ENCODE results near the gene ST13.
"Not testable (repeated sequence)": the region's sequence is repeated elsewhere in the genome, so short reads cannot be mapped to it uniquely, and the experiment has no call there.

Gene ST13

DNA sequence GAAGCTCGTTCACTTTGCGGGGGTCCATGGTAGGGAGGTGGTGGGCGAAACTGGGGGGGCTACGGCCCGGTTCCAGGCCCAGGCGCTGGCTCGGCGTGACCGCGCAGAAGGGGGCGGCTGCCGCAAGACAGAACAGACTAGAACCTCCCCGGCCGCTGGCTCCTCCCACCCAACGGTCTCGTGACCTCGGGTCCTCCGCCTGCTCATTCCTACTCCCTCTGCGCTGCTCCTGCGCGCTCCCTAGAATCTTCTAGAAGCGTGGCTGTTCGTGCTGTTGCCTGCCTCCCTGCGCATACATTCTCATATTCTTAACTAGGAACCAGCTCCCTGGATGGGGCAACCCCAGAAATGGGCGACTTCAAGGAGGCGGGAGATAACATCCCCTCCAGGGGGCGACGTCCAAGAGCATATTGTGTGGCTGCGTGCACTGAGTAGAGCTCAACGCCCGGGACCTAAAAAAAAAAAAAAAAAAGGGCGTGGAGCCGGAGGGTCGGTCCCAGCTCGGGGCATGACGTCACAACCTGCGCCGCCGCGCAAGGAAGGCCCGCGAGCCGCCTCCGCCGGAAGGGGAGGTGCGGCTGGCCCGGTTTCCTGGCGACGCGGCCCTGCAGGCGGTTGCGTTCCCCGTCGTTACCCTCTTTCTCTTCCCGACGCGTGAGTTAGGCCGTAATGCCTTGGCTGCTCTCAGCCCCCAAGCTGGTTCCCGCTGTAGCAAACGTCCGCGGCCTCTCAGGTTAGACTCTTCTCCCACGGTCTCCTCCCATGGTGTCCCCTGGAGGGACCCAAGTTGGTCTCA, at the start of gene ST13, which contains the start of gene XPNPEP3:
Gene ST13 (minus strand): TSS at position 127 of the 796 bp plus-strand sequence. CDS start 99 bp downstream, at position 28.
Gene XPNPEP3 (plus strand): TSS at position 636 of the 796 bp plus-strand sequence. CDS start 34 bp downstream, at position 670.
- H3K4me3 ChIP-seq (ENCODE audit: low read depth, low read length), result peak within 1 kb of the TSS; percentile 97

DNA sequence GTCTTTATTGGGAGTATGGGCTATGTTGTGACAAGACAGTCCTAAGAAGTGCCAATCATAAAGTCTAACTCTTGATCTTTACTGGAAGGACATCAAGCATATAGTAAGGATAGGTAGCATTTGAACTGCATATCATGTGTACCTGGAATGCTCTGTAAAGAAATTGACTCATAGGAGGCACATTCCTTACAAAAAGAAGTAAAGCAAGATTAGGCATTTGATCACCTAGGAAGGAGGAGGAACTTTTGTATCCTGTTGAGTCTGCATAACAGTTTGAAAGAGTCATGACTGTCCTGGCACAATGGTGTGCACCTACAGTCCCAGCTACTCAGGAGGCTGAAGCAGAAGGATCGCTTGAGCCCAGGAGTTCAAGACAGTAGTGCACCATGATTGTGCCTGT, 47.7 kb upstream of the ST13 start:
- H3K4me3 ChIP-seq (ENCODE audit: low read depth, low read length), result no peak overlapping the region

DNA sequence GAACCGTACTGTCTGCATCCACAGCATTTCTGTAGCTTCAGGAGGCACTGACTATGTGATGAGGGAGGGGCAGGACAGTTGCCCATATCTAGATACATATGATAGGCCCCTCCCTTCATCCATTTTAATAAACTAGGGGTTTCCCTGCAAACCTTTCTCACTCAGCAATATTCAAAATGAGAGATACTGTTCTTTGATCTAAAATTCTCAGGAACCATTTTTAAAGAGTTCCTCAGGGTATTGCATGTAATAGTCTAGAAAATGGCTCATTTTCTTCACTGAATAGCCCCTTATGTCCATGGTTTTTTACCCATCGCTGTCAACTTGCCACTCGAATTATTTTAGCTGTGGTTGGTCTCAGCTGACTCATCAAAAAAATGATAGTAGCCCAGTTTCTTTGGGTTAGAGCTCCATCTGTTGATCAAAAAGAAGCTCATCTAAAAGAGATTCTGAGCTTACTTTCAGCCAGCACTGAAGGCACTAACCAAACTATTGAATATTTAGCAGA, 42.5 kb upstream of the ST13 start:
- no peak overlapping the region for H3K4me3 ChIP-seq (ENCODE audit: low read depth, low read length)

DNA sequence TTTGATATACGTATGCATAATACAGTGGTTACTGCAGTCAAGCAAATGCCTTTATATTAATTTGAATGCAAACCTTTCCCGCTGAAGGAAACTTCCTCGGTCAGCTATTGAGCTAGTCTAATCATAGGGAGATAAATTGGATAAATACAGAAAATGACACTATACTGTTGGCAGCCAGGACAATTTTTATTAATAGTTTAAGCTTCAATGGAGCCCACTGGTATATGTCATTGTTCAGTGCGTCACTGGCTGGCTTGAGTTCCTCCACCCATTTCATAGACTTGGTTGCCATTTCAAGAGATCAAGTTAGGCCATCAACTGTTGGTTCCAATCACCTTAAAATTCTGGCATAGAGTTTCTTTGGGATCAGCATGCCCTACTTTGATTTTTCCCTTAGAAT, 38.0 kb upstream of the ST13 start:
- H3K4me3 ChIP-seq (ENCODE audit: low read depth, low read length), result no peak overlapping the region

DNA sequence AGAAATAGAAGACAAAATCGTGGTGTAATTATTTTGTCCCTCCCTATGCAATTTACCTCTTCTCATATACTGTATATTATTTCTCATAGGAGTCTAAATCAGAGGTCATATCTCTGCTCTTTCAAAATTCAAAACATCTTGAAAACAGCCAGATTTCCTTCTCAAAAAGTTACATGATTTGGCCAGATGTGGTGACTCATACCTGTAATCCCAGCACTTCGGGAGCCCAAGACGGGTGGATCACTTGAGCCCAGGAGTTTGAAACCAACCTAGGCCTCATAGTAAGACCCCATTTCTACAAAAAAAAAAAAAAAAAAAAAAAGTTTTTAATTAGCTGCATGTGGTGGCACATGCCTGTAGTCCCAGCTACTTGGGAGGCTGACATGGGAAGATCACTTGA, 34.4 kb upstream of the ST13 start:
- H3K4me3 ChIP-seq (ENCODE audit: low read depth, low read length), result no peak overlapping the region

DNA sequence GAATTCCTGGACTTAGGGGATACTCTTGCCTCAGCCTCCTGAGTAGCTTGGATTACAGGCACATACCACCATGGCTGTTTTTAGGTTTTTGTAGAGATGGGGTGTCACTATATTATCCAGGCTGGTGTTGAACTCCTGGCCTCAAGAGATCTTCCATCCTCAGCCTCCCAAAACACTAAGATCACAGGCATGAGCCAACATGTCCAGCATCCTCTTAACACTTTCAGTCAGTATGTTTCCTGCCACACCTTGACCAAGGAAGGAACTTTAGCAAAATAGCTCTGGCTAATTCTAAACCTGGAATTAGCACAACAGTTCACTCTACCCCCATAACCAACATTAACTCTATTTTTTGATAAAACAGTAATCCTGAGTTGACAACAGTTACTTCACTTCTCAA, 32.7 kb upstream of the ST13 start:
- H3K4me3 ChIP-seq (ENCODE audit: low read depth, low read length), result no peak overlapping the region

DNA sequence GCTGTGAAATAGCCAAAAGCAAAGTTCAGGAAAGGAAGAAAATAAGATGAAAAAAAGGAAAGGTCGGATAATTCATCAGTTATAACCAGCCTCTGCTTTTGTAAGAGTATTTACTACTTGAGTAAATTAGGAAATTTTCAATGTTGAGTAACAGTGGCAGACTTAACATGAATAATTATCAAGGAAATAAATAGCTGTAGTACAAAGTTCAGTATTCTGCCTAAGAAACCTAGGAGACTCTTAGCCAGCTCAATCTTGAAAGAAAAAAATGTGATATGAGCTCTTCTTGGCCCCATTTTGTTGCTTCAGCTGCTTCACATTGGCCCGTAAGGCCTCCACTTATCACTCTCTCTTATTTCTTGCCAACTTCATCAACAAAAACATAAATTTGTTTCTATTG, 22.5 kb upstream of the ST13 start:
- H3K4me3 ChIP-seq (ENCODE audit: low read depth, low read length), result no peak overlapping the region

DNA sequence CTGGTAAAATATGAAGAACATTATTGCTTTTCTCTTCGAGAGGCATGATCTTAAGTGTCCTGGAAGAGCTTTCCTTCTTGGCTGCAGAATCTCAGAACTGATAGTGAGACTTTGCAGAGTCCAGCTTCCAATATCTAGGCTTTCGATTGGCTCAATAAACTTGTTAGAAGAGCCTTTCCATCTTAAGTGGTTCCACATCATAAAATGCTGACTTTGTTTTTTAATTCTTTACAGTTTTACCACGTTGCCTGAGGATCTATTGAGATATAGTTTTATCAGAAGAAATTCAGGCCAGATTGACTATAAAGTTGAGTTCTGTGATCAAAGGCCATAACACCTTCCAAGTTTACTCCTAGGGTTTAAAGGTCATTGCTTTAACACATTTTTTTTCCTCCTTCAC, 21.0 kb upstream of the ST13 start:
- no peak overlapping the region for H3K4me3 ChIP-seq (ENCODE audit: low read depth, low read length)

DNA sequence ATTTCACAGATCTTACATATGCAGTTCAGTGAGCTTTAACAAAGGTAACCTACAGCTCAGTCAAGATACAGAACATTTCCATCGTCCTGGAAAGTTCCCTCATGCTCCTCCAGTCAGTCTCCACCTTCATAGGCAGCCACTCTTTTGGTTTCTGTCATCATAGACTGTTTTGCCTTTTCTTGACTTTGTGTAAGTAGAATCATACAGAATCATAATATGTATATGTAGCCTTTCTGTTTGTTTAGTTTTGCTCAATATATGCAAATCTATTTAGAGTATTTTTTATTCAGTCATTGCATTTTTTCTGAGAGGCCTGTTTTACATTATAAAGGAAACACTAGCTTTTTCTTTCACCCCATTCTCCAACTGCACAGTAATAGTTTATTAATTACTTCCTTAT, 20.5 kb upstream of the ST13 start:
- H3K4me3 ChIP-seq (ENCODE audit: low read depth, low read length), result no peak overlapping the region

DNA sequence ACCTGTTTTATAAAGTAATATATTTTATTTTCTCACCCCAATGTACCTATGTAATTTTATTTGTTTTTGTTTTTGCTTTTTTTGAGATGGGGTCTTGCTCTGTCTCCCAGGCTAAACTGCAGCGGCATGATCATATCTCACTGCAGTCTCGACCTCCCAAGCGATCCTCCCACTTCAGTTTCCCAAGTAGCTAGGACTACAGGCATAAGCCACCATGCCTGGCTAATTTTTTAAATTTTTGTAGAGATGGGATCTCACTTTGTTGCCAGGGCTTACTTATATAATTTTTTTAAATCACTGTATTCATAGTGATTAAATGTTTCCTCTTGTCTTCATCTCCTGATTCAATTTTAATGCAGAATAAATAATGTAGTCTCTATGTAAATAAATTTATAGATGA, 18.7 kb upstream of the ST13 start:
- H3K4me3 ChIP-seq (ENCODE audit: low read depth, low read length), result no peak overlapping the region

DNA sequence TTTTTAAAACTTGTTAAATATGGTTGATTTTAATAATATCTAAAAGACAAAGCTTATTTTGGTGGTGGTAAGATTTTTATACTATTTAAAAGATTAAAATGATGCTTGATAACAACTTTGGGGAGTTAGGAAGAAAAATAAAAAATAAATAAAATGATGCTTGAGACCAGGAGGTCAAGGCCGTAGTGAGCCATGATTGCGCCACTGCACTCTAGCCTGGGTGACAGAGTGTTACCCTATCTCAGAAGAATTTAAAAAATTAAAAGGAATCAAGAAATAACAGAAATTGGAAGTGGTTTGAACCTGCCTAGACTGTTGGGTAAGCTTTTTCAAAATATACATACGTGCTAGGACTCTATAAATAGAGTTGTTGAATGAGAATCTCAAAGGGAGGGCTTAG, 17.6 kb upstream of the ST13 start:
- no peak overlapping the region for H3K4me3 ChIP-seq (ENCODE audit: low read depth, low read length)

DNA sequence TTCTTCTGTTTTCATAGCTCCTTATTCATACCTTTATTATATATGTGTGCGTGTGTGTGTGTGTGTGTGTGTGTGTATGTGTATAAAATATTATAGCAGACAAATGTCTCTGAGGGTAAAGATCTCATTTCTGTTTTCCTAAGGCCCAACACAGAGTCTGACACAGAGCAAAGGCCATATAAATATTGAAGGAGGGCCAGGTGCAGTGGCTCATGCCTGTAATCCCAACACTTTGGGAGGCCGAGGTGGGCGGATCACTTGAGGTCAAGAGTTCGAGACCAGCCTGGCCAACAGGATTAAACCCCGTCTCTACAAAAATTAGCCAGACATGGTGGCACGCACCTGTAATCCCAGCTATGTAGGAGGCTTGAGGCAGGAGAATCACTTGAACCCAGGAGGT, 11.9 kb upstream of the ST13 start:
- not testable (repeated sequence) for H3K4me3 ChIP-seq (ENCODE audit: low read depth, low read length)

DNA sequence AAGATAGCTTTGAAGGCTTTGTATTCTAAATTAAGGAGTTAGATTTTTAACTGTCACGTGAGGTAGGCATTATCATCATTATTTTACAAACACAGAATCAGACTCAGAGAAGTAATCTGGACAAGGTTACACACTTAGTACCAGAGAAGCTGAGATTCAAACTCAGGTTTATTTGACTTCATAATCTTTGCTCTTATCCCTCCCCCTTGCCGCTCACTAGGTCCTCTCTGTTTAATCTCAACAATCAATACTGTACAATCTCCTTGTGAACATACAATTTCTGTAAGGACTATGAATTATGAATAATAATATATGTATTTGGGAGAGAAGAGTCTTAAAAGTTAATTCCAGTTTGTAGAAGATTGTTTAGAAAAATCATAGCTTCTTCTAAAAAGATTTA, 10.7 kb upstream of the ST13 start:
- H3K4me3 ChIP-seq (ENCODE audit: low read depth, low read length), result no peak overlapping the region

DNA sequence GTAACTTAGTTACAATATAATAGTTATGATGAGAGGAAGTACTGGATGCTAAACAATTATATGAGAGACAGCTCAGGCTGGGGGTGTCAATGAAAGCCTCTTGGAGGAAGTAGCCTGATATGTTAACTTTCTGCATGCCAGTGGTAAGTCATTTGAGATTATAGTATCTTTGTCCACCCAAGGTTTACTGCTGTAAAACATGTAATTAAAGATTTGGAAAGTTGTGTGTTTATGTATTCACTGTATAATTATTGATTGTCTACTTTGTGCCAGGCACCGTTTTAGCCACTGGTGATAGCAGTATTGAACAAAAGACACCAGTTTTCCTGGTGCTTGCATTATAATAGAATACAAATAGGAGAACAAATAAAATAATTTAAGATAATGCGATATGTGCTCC, 6.1 kb upstream of the ST13 start:
- no peak overlapping the region for H3K4me3 ChIP-seq (ENCODE audit: low read depth, low read length)

DNA sequence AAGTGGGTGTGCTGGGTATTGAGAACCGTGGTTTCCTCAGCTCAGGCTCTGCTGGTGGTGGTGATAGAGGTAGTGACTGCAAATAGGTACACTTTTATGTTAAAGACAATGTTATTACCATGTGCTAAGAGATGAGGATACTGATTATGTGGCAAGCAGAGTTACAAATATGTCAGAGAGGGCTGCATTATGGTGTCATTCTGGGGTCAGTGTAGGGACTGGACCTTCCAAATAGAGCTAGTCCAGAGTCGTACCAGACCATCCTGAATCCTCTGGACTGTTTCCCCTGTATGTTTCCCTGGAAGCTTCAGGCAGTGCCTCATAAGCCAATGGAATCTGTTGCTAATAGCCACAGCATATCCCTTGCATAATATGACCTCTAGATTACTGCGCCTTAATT, 5.6 kb upstream of the ST13 start, which contains the start of gene DNAJB7:
Gene DNAJB7 (minus strand): TSS at position 101 of the 400 bp plus-strand sequence. CDS start 119 bp downstream, outside the sequence.
- H3K4me3 ChIP-seq (ENCODE audit: low read depth, low read length), result no peak within 1 kb of the TSS

DNA sequence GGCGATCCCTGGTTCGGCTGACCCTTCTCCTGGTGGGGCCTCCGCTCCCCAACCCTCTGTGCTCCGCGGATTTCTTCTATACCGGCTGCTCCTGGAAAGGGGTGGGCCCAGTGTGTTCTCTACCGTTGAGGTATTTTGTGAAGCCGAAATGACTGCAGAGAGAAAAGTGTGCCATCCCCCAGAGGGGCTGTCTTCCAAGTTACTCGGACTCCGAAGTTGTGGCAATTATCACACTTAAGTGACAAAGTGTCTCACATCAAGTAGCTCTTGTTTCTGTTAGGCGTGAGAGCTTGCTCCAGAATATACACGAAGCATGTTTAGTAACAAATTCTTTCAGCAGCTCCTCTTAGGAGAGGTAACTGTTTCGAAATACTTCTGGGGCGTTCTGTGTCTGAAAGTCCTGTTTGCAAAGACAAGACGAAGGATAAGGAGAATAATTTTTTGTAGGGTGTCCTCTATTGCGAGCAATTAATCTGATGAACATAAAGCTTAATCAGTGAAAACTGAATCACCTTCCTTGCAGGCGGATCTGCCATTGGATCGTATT, 943 bp upstream of the ST13 start:
- peak overlapping the region; percentile 97 for H3K4me3 ChIP-seq (ENCODE audit: low read depth, low read length)

DNA sequence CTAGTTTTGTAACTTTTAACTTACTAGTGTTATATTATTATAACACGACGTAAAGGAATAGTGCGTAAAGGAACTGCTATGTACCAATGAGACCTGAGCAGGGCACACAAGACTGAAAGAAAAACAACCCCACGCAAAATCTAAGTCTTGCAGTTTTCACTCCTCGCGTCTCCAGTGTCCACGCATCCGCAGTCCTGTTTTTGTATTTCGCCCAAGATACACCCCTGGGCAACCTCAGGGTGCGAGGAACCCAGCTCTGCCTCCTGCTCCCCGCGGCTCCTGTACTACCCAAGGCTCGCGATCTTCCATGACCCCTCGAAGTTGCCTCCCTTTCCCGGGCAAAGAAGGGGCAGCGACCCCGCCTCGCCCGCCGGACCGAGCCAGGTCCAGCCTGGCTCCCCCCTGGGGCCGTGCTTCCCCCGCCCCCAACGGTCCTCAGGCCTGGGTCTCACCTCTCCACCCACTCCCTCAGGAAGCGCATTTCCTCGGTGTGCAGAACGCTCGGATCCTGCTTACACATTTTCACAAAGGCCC, 393 bp downstream of the ST13 start:
- peak overlapping the region; percentile 97 for H3K4me3 ChIP-seq (ENCODE audit: low read depth, low read length)

DNA sequence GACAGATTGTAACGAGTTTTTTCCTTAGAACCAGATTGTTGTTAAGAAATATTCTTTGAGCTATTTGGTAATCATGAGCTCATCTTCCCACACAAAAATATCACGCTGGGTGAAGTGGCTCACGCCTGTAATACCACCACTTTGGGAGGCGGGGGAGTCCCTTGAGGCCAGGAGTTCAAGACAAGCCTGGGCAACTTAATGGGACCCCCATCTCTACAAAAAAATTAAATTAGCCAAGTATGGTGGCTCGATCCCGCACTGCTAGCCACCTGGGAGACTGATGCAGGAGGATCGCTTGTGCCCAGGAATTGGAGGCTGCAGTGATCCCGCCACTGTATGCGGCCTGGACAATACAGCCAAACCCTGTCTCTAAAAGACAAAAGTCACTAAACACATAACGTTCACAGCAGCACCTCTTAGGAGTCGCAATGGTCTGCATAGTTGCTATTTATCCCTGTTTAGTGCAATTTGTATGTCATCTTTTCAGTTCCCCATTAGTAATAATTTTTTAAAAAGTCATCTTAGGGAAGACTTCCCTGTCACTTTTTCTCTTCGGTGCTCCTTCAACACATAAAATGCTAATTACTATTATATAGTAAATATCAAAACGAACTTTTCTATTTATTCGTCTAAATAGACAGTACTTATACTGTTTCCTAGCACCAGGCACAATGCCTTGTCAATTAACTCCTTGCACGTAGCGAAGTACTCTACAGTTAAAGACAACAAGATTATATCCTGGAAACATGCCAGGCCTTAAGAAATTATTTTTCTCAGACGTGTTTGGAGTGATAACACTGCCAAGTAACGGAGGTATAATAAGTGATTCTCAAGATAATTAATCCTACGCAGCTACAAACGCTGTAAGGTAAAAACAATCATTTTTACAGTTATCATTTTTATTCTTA, 1.1 kb downstream of the ST13 start:
- H3K4me3 ChIP-seq (ENCODE audit: low read depth, low read length), result peak overlapping the region; percentile 97

DNA sequence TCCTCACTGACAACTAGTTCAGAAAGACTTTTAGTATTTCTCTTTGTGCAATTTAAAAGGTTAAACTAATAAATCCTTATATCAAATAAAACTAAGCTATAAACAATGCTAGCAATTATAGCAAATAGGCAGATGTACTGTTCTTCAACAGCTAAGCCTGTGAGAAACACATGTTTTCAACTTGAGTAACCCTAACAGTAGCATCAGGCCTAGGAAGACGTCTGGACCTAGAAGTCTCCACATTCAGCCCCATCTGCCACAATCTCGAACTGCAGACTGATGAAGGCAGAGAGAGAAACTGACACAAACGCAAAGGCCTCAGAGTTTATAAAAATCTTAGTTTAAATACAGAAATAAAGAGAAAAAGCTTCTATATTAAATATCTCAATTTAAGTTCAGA, 2.5 kb downstream of the ST13 start:
- no peak overlapping the region for H3K4me3 ChIP-seq (ENCODE audit: low read depth, low read length)

DNA sequence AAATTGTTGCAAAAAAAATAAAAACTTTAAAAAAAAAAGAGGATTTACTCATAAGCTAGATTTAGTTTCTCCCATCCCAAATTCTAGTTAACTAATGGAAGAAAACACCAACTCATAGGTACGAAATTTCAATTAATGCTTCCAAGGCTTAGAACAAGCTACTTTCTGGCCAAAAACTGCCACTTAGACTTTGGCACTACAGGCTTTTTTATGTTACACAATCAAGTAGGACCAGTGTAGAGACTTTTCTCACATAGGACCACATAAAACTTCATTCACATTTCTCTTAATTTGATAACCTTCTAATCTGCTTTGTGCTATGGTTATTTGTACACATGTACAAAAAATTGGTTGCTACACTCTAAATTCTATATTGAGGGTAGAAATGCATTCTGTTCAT, 3.1 kb downstream of the ST13 start:
- no peak overlapping the region for H3K4me3 ChIP-seq (ENCODE audit: low read depth, low read length)

DNA sequence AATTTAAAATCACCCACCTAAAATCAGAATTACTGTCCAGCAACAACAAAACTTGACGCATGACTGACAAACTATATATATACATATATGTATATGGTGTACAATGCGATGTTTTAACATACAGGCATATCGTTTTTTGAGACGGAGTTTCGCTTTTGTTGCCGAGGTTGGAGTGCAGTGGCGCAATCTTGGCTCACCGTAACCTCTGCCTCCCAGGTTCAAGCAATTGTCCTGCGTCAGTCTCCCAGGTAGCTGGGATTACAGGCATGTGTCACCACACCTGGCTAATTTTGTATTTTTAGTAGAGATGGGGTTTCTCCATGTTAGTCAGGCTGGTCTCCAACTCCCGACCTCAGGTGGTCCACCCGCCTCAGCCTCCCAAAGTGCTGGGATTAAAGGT, 10.6 kb downstream of the ST13 start:
- H3K4me3 ChIP-seq (ENCODE audit: low read depth, low read length), result not testable (repeated sequence)

All from iPS-11a (cell line).